HL-60/S4 treated with phorbol 12-myristate 13-acetate at 8.2 ng/mL for 4 days and 3 days (cell line): ENCODE measurements around the gene TC2N.
"Not testable (repeated sequence)": the region's sequence is repeated elsewhere in the genome, so short reads cannot be mapped to it uniquely, and the experiment has no call there.

Experiments
- in situ Hi-C: fragments of 300-500 bp; cut with MboI; formaldehyde crosslinking; loops from 2 replicates; pipeline ENCODE4 v1.15.0; 2022; ENCODE audit warnings: low sequenced_read_pairs

Gene TC2N

DNA sequence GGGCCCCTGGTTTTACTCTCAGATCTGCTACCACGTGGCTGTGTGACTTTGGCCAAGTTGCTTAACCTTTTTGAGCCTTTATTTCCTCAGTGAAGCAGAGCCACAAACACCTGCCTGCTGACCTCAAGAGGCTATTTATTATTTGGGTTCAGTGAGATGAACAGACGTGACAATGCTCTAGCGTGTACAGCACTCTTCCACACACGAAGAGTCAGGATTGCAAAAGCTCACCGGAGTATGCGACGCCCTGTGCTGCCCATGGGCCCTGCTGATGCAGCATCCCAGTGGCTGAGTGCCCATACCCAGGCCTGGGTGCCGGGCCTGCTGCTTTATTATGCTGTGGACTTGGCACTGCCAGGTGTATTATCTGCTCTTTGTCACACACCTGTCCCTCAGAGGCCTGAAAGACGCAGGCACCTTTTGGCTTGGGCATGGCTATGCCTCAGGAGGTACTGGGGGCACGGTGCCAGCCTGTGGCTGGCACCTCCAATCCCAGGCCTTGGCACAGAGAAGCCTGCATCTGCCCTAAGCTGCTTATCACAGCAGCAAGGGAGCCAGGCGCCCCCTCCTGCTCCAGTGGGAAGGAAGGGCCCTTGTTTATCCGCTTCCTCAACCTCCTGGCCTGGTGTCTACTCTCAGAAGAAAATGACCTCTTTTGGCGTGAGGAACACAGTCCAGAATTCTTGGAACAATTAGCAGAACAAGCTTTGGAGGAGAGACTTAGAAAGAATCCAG is 22.3 kb upstream of the TC2N start:
- in situ Hi-C loops, result no loop called here

DNA sequence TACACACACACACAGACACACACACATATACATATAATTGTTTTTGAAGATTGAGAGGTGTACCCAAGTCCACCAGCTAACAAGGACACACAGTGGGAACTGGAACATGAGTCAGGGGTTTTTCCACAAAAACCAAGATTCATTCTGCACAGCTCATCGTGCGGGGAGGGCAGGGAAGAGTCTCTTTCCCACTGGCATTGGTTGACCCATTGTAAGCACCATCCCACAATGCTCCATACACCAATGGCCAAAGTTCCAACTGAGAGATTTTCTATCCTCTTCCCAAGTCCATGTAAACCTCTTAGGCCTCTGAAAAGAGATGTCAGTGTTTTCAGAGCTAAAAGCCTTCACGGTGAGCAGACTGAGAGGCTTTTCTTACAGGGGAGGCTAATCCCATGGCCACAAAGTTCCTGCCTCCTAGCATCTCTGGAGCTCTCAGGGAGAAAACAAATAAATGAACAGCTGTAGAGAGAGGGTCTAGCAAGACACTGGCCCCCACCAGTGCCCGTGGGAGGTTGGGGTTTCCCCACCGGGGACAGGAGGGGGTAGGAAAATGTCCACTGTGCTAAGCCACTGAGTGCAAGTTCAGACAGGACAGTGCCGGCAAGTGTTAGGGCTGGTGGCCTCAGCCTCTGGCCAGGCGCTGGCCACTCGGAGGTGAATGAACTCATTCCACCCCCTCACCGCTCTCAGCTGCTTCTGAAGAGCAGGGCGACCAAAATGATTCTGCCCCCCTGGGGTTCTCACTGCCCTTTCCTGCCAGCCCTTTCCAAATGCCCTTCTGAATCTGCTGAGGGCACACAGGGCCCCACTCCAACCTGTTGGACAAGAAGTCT is 21.5 kb upstream of the TC2N start:
- in situ Hi-C loops, result no loop called here

GRCh38 chr14:91886961-91887360 is 19.6 kb upstream of the TC2N start:
- in situ Hi-C loops, result no loop called here

- in situ Hi-C loops, result no loop called here
Measured at GRCh38 chr14:91885839-91886238, 18.5 kb upstream of the TC2N start.

DNA sequence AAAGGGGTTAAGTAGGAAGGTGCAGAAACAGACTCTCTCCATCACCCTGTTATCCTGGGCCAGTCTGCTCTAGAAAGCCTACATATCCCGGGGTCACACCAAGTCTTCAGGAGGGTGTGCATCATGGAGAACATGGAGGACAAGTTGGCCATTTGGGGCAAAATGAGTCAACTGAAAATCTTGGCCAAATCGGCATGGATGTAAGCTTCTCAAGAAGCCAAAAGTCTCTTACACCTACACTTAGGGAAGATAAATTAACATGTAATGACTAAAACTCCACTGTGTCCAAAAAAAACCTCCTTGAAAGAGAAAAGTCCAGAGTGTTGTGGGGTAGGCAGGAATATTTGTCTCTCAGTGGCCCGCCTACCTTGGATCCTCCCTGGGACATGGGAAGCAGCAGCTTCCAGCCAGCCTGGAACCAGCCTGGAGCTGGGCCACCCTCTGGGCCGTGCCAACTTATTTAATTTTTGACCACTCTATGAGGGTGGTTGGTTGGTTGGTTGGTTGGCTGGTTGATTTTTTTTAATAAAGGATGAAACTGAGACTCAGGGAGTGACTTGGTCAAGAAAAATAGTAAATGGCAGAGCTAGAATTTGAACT is 17.9 kb upstream of the TC2N start:
- in situ Hi-C loops, result no loop called here

GRCh38 chr14:91884664-91885063 is 17.3 kb upstream of the TC2N start:
- in situ Hi-C loops, result no loop called here

DNA sequence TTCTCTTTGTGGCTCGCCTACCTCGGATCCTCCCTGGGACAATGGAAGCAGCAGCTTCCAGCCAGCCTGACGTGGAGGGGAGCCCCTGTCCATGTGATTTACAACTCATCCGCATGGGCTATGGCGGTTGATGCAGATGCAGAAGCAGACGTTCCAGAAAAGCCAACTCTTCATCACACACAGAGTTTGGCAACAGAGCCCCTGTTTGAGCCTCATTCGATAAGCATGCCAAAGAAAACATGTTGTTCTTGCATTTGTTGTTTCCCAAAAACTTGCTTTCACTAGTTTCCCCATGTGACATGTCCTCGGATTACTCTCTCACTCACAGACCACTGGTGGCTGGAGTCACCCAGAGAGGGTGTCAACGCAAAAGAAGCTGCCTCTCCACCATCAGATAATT is 16.4 kb upstream of the TC2N start:
- in situ Hi-C loops, result no loop called here

DNA sequence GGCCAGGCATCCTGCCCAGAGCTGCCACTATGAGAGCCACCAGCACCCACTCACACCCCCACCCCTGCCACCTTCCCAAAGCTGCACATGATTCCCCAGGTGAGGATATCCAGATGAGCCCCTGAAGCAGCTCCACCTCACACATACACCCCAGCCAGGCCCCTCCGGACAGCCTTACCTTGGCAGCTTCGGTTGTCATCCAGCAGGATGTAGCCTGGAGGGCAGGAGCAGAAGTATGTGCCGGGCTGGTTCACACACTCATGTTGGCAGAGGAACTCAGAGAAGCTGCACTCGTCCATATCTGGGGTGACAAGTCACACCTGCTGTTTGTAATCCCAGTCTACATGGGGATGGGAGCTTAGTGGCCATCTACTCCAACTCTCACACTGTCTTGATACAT is 15.4 kb upstream of the TC2N start:
- in situ Hi-C loops, result no loop called here

GRCh38 chr14:91882369-91882768 is 15.0 kb upstream of the TC2N start:
- in situ Hi-C loops, result no loop called here

DNA sequence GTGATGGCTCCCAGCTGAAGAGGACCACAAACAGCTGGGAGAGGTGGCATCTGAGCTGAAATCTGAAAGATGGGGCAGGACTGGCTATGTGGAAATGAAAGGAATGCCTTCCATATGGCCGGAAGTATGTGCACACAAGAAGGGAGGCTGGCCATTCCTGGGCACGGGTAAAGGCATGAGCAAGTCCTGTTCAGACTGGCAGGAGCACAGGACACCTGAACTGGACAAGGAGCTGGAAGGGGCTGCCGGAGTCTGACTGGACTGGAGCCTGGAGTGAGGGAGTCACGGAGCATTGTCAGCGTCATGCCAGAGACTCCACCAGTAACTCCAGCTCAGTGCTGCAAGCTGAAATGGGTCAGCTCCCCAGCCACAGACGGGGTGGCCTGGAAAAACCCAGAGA is 11.9 kb upstream of the TC2N start:
- in situ Hi-C loops, result no loop called here

DNA sequence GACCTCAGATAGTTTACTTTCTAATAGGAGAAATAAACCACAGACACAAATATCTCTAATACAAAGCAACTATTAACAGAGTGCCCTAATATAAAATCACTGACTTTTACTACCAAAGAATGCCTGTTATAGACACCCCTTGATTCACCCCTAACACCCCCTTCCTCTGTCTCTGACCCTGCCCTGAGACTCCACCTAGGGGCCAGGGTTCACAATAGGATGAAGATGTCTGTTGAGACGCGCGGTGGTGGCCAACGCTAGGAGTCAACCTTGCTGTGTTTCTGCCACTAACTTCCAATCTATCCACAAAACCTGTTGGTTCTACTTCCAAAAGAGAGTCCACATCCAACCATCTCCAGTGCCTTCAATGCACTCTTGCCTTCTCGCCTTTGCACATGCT is 10.9 kb upstream of the TC2N start:
- in situ Hi-C loops, result no loop called here

DNA sequence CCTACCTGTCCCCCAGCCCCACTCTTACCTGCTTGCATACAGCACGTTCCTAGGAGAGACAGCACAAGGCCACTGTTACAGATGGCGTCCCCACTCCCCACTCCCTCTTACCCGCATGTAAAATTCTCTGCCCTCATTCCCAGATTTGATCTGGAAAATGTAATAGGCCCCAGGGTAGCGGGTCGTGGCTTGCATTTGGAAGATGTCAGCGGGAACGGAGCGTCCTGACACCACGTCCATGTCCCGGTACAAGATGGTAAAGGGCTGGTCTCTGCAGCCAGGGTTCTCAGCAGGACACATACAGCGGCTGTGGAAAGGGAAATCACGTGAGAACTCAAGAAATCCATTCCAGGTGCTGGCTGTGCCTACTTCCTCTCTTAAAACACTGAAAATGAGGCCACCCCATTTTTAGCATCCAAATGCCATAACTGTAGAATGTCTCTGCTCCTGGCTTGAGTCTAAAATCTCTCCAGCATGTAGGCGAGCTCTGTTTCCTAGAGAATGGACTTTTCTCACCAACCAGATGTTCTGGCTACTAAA is 10.1 kb upstream of the TC2N start:
- in situ Hi-C loops, result no loop called here

DNA sequence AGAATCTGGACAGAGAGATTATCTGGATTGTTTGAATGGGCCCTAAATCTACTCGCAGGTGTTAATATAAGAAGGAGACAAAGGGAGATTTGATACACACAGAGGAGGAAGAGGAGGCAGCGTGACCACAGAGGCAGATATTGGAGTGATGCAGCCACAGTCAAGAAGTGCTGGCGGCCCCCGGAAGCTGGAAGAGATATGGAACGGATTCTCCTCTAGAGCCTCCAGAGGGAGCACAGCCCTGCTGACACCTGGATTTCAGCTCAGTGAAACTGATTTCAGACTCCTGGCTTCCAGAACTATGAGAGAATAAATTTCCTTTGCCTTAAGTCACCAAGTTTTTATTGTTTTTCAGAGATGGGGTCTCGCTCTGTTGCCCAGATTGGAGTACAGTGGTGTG is 9.2 kb upstream of the TC2N start:
- in situ Hi-C loops, result no loop called here

DNA sequence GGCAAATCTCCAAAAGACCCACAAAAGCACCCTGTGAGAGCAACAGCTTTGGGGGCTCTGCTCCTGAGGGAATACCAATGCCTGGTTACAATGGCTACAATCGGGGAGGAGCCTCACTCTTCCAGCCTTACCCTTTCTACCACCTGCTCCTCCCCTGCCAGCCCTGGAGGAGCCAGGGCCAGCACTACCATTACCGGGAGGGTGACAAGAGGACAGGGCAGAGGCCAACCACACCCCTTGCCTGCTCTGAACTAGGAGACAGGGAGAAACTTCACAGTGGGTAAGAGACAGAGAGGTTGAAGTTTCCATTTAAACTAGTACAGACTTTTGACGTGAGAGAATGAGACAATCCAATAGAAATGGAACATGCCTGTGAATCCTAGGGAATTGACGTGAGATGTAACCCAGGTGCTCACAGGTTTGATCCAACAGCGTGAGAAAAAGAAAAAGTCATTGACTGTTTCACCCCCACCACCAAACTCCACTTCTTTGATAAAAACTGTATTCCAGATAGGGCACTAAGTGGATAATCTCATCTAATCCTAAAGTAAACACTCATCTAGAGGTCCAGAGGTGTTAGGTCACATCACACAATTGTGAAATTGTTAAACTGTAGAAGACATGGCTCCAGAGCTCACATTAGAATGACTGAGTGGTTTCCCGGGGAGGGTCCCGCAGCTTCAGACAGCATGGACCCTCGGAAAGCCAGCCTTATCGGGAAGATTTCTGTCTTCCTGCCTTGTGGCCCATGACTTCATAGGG is 8.4 kb upstream of the TC2N start:
- in situ Hi-C loops, result no loop called here

- in situ Hi-C loops, result no loop called here
Measured at GRCh38 chr14:91873471-91874415, 6.4 kb upstream of the TC2N start.

GRCh38 chr14:91872517-91873470 is 5.5 kb upstream of the TC2N start:
- in situ Hi-C loops, result no loop called here

DNA sequence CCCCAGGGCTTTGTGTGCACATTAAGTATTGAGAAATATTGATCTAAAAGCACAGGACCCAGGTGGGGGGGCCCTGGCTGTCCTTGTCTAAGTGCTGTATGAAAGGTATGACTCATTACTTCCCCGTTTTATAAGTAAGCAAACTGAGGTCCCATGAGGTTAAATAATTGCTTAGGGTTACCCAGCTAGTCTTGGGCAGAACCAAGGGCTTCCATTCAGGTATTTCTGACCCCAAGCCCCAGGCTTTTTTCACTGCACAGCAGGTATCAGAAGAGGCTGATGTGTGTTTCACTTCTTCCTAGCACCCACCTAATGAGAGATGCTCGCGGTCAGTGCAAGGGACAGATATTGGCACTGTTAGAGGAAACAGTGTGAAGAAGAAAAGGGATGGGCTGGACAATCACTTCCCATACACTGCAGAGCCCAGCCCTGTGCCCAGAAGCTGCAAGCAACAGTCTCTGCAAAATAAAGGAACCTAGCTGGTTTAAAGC is 4.7 kb upstream of the TC2N start:
- in situ Hi-C loops, result no loop called here

DNA sequence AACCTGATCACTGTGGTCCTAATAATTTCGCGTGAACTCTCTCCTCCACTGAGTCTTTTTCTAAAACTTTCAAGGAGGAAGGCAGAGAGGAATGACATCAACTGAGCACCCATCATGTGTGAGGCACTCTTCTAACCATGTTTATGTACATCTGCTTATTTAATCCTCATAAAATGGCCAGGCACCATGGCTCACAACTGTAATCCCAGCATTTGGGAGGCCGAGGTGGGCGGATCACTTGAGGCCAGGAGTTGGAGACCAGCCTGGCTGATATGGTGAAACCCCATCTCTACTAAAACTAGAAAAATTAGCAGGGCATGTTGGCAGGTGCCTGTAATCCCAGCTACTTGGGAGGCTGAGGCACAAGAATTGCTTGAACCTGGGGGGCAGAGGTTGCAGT is 4.1 kb upstream of the TC2N start:
- in situ Hi-C loops, result not testable (repeated sequence)

DNA sequence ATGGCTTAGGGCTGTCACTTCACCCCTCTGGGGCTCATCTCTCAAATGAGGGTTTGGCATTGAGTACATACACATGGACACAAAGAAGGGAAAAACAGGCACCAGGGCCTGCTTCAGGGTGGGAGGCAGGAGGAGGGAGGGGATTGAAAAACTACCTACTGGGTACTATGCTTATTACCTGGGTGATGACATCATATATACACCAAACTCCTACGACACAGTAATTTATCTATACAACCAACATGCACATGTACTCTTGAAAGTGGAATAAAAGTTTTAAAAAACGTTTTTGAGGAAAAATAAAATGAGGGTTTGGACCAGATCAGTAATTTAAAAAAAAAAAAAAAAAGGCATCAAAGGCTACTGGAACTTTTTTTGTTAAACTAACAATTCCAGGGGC is 3.6 kb upstream of the TC2N start:
- in situ Hi-C loops, result no loop called here
